Epithelial cell of proximal tubule (primary cell): ENCODE measurements around the gene RAMAC. TPM values are rescaled to one million over a fixed set of nuclear protein-coding genes. Genes with fewer than 3 reads are reported as not detected.
"Not testable (repeated sequence)": the region's sequence is repeated elsewhere in the genome, so short reads cannot be mapped to it uniquely, and the experiment has no call there.

Experiments
- DNase-seq: peaks from one replicate; pipeline ENCODE4 v3.0.0-alpha.2; 2011; ENCODE audit warnings: low read depth
- H3K4me3 ChIP-seq: 2 replicates; pipeline ENCODE4 v1.5.1; 2011; ENCODE audit warnings: low read depth, mild to moderate bottlenecking, low read length
- total RNA-seq: library from RNA; depleted of rRNA; stranded (reverse); fragments of >200 nt; gene quantifications from 2 replicates; pipeline ENCODE4 v1.2.3, GENCODE V29; 2015
- TF ChIP-seq, protein P1 (sequence below): conservative IDR thresholded peaks from 2 replicates; pipeline ENCODE4 v1.5.1; 2012; ENCODE audit warnings: low read depth, mild to moderate bottlenecking, low read length

RAMAC gene
- total RNA-seq, 1 donor from 2014 or later = 40.5 TPM

GRCh38 chr15:83012076-83012426 is 26.0 kb downstream of the RAMAC start:
- DNase-seq = no peak
- H3K4me3 ChIP-seq = peak overlapping the region; percentile 79
- TF ChIP-seq, protein P1, sequence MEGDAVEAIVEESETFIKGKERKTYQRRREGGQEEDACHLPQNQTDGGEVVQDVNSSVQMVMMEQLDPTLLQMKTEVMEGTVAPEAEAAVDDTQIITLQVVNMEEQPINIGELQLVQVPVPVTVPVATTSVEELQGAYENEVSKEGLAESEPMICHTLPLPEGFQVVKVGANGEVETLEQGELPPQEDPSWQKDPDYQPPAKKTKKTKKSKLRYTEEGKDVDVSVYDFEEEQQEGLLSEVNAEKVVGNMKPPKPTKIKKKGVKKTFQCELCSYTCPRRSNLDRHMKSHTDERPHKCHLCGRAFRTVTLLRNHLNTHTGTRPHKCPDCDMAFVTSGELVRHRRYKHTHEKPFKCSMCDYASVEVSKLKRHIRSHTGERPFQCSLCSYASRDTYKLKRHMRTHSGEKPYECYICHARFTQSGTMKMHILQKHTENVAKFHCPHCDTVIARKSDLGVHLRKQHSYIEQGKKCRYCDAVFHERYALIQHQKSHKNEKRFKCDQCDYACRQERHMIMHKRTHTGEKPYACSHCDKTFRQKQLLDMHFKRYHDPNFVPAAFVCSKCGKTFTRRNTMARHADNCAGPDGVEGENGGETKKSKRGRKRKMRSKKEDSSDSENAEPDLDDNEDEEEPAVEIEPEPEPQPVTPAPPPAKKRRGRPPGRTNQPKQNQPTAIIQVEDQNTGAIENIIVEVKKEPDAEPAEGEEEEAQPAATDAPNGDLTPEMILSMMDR = no peak

- no peak overlapping the region for H3K4me3 ChIP-seq
- TF ChIP-seq, protein P1 = no peak
- no peak for DNase-seq
Observed at GRCh38 chr15:83012636-83013035, 26.6 kb downstream of the RAMAC start.

DNA sequence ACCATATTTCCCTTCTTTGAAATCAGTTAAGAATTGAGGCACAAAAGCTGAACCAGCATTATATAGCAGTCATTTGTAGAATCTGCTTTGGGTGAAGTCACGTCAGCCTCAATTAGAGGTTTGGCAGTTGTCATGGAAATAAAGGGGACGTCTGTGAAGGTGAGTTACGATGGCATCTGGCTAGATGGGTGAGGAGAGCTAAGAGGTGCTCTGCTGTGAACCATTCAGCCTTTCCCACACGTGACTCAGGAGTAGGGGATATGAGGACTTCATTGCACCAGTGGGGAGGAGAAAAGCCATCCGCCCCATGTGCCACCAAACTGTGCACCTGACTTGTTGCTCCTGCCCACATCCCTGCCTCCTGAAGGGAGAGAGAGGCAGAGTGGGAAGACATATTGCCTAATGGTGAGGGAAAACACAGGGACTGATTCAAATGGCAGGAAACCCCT is 28.2 kb downstream of the RAMAC start:
- no peak overlapping the region for H3K4me3 ChIP-seq
- DNase-seq = no peak
- TF ChIP-seq, protein P1 = no peak

DNA sequence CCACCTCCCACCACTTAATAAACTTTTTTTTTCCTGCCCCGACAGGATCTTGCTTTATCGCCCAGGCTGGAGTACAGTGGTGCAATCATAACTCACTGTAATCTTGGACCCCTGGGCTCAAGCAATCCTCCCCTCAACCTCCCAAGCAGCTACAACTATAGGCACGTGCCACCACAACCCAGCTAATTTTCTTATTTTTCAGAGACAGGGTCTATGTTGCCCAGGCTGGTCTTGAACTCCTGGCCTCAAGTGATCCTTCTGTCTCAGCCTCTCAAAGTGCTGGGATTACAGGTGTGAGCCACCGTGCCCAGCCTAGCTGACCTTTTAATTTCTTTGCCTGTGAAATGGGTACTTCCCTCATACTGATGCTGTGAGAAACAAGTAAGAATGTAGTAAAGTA is 29.4 kb downstream of the RAMAC start:
- H3K4me3 ChIP-seq = no peak overlapping the region
- TF ChIP-seq, protein P1 = no peak
- no peak for DNase-seq

GRCh38 chr15:83016906-83017305 is 30.9 kb downstream of the RAMAC start:
- no peak overlapping the region for H3K4me3 ChIP-seq
- no peak for DNase-seq
- TF ChIP-seq, protein P1 = no peak

DNA sequence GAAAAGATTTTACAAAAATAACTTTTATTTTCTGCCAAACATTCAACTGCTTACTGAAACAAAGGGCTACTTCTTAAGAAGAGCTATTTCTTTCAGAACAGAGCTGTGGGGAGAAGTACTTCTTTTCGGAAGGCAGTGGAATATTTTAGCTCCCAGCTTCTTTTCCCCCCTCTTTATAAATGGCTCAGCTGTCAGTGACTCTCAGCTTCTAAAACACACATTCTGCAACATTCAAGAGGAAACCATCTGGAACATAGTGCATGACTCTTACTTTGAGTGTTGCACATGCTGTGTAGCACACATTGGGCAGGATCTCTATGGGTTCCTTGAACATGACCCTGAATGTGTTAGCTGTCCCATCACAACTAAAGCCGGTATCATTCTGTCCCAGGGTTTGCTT is 32.4 kb downstream of the RAMAC start:
- no peak overlapping the region for H3K4me3 ChIP-seq
- TF ChIP-seq, protein P1 = no peak
- peak; percentile 18 for DNase-seq

- H3K4me3 ChIP-seq = no peak overlapping the region
- TF ChIP-seq, protein P1 = no peak
- DNase-seq = no peak
Observed at GRCh38 chr15:83030021-83030420, 44.0 kb downstream of the RAMAC start.

DNA sequence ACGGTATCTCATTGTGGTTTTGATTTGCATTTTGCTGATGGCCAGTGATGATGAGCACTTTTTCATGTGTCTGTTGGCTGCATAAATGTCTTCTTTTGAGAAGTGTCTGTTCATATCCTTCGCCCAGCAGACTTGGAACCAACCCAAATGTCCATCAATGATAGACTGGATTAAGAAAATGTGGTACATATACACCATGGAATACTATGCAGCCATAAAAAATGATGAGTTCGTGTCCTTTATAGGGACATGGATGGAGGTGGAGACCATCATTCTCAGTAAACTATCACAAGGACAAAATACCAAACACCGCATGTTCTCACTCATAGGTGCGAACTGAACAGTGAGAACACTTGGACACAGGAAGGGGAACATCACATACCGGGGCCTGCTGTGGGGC is 45.2 kb downstream of the RAMAC start:
- not testable (repeated sequence) for DNase-seq, H3K4me3 ChIP-seq
